HG03064 (cell line): ENCODE results near the gene BID.

Experiments
- ATAC-seq: cut with Tn5 transposase; IDR thresholded peaks from one replicate; pipeline ENCODE4 v1.9.1; 2021; ENCODE audit warnings: low read depth; ENCODE audit not compliant: unreplicated experiment

The BID gene

DNA sequence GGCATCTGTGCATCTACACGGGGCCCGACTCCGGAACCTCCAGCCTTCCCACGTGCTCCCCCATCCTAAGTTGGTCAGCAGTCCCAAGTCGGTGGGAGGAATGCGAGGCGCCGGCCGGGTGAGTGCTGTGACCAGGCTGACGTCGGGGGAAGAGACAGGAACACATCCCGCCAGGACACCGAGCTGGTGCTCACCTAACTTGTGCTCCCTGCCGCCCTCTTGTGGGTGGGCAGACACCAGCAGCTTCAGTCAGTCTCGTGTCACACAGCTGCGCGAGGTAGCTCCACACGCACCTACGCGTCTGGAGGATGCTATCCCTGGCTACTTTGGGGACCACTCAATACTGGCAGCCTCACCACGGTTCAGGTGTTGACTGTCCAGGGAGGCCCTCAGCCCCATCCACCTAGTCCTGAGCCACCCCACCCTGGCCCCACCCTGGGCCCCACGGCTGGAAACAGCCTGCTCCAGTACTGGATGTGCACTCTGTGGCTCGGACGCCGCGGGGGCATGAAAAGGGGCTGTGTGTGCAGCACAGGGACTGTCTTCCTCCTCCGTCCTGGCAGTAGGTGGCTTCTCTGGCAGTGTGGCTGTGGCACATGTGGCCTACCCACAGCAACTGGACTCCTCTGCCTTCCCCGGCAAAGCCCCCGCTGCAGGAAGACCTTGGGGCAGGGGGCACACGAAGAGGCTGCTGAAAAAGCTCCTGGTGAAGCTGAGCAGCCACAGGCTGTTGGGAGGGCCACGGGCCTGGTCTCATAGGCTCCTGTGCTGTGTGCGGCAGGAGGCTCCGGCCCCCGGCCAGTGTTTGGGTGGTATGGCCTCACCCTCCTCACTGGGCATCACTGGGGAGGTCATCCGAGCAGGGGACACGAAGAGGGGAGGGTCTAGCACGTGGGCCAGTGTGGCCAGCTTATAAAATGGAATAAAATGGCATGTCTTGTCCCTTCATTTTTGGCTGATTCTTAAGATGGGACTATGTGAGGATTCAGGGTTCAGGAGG, 11.2 kb upstream of the BID start:
- ATAC-seq: no peak

DNA sequence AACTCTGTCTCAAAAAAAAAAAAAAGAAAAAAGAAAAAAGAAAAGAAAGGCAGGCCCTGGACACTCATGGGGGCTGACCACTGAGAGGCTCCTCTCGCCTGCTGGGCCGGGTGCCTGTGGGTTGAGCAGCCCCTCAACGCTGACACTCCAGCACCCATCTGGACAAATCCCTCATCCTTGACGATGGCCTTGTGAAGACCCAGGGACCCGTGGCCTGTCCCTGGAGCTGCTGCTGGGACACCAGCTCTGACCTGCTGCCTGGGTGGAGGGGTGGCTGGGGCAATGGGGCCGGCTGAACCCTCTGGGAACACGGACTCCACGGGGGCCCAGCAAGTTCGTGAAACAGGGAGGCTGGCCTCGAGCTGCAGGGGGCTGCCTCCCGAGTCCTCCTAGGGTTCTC, 10.5 kb upstream of the BID start:
- no peak for ATAC-seq

DNA sequence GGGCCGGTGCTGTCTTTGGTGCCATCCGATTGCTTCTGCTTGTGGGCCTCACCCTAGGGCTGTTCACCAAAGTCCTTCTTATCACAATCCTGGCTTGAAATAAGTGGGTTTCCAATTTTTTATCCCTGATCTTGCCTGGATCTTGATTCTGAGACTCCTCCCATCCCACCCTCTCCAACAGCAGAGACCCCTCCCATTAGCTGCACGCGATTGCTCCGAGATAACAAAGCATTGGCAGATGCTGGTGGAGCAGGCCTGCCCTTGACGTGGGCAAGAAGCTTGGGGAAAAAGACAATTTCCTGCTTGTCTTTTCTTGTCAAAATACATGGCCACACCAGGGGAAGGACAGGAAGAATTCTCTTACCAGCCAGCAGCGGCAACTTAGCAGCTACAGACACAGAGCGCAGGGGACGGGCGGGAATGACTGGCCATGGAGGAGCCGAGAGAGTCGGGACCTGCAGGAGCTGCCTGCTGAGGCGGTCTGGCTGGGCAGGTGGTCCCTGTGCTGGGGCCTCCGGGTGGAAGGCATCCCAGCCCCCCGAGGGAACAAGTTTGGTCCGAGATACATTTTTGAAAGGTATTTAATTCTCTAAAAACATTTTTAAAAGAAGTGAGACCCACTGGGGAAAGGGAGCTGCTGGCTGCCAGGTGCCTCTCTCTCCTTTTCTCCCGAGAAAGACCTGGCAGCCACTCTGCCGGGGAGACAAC, 9.7 kb upstream of the BID start:
- no peak for ATAC-seq

DNA sequence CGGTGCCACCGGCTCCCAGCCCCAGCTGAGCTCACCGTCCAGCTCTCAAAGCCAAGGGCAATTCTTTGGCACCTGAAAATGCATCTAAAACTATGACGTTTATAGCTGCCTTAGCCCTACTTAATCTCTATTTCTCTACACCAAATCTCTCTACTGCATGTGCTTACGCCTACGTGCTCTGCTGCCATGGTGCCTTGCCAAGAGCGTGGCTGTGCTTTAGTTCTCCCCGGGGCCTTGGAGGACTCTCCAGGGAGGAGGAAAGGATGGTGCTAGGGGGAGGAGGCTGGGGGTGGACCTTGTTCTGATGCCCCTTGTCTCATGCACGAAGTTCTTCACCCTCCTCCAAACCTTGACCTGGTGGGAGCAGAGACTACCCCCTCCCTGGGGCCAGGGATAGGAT, 9.0 kb upstream of the BID start:
- no peak for ATAC-seq

DNA sequence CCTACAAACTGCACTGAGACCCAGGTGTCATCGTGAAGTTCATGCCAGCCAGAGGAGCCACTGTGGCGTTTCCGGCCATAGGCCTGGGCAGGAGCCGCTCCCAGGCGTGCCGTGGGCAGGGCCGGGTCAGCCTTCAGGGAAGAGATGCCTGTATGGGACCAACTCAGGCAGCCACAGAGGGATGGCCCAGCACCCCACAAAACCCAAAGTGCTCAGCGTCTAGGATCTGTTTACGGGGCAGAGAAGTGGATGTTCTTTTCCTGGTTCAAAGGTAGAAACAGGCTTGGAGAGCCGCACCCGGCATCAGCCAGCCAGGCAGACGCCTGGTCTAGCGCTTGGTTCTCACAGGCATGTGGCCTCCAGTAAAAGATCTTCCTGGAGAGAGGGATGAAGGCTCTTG, 8.4 kb upstream of the BID start:
- no peak for ATAC-seq

DNA sequence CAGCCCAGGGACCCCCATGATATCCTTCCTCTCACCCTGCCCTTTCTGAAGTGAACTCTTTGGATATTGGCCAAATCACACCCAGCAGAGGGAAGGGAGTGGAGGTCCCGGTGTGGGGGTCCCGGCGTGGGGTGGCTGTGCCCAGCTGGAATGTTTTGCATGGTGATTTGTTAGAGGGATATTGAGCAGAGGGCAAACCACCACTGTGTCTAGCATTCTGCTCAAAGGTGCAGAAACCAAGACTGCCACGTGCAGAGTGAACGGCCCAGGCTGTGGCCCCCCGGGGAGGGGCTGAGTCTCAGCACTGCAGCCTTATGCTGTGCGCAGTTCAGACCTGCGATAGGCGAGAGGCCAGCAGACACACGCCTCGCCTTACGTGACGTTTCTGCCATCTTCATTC, 7.9 kb upstream of the BID start:
- no peak for ATAC-seq

DNA sequence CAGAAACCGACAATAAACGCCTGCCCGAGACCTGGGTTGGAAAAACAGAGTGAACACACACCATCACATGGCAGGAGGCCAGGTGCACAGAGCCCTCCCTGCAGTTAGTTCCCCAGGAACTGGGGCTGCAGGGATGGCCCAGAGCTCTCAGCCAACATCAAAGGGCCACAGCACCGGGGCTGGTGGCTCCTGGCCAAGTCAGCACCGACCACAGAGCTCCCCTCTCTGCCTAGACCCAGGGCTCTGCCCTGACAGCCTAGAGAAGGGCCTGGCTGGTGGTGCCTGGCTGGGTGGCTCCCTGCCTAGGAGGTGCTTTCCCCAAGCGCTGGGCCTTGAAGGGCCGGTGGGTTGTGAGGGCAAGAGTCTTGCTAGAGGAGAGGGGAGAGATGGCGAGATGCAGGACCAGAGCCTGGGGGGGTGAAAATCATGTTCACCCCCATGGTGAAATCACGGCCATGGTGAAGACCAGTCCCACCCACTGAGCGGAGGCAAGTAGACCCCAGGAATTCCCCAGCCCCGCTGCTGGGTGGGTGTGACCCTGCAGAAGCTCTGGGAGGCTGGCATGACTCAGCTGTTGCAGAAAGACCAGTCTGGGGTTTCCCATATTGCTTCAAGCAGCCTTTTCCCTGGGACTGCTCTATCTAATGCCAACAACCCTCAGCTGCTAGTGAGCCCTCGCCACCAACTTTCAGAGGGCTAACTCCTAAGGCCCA, 7.2 kb upstream of the BID start:
- peak; percentile 32 for ATAC-seq

DNA sequence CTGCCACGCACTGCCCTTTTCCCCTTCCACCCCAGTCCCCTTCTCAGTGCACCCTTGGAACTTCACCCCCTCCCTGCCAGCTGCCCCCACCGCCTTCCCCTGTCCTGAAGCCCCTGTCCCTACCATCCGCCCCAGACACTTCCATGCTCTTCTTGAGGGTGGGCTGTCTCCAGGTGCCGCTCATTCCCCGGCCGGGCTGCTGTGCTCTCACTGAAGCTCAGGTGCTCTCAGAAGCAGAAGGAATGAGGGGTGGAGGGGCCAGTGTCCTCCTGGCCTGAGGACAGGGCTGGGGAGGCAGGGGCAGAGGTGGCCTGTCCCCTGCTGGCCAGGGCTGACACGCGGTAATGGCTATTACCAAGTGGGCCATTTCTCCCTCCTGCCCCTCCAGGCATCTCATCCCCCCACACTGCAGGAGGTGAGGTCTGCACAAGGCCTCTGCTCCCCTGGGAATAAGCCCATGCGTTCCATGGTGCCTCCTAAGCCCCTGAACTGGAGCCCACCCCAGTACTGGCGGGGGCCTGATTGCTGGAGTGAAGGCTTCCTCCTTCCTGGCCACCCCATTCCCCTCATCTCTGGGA, 6.6 kb upstream of the BID start:
- ATAC-seq: no peak

DNA sequence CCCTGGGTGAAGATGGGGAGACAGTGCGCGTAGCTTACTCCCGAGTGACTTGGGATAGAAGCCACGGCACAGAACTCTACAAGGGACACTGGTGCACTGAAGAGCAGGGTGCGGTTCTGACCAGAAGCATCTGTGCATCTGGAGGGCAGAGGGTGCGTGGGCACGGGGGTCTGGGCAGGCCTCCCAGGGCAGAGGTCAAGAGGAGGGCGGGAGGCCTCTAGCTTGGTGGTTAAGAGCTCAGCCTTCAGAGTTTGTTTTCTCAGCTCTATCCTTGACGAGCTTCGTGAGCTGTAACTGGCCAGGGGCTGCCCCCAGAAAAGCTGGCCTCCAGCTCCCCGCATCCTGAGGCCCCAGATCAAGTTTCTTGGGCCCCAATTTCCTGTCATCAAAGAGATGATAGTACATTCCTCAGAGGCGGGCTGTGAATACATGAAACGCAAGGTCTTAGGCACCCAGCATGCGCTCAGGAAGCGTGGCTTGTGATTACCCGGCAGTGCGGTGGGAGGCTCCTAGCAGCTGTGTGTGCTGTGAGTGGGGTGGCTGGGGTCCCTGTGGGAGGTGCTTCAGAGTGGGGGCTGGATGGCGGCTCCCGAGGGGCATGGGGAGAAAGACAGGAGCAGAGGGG, 6.0 kb upstream of the BID start:
- no peak for ATAC-seq

DNA sequence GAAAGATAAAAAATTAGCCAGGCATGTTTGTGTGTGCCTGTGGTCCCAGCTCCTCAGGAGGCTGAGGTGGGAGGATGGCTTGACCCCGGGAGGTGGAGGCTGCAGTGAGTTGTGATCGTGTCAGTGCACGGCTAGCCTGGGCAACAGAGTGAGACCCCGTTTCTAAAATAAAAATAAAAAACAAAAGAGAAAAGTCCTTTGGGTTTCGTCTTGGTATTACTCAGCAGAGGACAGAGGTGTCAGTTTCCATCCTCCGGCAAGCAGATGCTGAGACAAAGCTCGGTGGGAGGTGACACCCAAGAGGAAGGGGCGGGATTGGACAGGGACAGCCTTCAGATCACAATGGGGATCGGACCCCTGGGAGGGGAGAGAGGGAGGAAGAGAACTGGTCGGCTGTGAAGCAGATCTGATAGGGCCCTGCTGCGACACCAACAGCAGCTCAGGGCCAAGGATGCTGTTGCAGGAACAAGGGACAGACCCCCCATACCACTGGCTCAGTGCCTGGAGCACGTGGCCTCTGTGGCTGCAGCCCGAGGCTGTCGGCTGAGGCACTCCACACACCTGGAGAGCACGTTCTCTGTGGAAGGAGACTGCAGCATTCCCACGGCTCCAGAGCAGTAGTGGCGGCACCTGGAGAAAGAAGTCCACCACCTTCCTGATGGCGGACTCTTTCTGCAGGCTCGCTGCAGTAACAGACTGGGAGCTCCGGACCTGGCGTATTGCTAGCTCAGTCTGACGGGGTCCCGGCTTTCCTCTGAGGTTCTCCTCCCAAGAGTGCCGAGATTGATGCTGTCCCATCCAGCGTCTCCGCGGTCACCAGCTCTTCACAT, 5.2 kb upstream of the BID start:
- ATAC-seq: no peak

DNA sequence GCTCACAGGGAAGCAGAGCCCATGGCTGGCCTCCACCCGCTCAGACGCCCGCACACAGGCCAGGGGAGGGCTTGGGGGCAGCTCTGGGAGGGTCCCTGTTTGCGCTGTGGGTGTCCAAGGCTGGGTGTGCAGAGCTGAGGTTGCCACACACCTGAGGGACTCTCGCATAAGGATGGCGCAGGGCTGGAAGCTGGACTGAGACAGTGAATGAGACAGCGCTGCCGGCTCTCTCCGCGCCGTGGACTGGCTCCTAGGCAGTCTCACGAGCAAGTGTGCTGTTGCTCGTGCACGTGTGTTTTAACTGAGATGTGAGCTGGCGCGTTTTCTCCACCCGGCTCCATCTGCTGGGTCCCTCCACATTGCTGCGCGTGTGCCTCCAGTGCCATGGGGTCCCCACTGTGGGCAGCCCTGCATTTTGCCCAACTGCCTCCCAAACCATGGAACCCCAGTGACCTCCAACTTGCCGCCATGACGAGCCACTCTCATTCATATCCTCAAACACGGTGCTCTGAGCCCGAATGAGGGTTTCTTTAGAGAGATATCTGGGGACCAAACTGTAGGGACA, 4.2 kb upstream of the BID start:
- no peak for ATAC-seq

DNA sequence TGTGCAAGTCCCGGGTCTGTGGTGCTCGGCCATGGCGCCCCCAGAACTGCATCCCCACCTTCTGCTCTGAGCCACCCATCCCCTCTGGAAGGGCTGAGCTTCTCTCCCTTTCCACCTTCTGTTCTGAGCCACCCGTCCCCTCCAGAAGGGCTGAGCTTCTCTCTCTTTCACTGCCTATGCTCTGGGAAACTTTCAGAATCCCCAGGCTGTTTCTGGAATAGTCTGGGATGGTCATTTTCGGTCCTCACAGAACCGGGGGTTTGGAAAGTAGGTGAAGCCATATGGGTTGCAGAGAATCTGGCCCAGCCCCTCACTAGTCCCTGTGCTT, 3.4 kb upstream of the BID start:
- ATAC-seq: no peak

DNA sequence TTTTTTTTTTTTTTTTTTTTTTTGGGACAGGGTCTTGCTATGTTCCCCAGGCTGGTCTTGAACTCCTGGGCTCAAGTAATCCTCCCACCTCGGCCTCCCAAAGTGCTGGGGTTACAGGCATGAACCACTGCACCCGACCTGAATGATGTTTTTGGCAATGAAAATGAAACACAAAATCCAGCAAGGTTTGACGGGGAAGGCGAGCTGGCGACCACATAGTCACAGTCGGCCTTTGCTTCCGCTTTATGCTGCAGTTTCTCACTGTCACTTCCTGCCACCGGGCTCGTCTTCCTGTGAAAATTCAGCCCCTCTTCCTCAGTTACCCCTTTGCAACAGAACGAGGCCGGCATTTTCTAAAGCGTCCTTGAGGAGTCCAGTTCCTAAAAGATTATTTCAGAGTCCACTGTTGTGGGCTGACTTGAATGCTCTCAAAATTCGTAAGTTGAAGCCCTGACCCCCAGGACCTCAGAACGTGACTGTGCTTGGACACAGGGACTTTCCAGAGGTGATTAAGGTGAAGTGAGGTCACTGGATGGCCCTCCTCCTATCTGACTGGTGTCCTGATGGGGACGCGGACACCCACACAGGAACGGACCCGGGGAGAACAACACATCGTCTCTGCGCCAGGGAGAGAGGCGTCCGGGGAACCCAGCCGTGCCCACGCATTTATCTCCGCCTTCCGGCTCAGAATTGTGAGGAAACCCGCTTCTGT, 2.9 kb upstream of the BID start:
- ATAC-seq: no peak

DNA sequence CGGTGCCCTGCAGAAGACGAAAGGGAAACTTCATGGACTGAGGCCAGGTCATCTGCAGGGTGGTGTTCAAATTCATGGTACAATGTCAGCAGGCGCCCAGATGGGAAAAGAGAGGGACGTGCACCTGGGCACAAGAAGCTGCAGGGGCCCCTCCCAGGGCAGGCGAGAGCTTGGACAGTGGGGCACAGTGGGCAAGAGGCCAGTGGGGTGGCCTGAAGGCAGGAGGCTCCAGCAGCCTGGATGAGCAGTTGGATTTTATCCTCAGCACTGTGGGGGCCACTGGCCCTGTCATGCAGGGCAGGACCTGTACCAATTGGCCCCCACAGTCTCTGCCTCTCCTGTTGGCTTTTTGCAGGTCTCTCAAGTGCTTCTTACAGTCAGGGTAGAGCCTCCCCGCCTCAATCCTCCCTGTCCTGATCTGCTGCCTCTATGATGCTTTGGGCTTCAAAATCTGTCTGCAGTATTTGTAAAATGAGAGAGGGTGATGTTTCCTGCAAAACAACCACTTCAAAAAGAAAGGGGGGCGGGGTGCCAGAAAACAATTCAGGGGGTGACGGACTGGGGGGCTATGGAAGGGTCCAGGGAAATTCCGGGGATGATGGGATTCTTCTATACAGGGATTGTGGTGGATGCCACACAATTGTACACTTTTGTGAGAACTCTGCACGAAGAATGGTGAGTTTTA, 1.7 kb upstream of the BID start:
- ATAC-seq: no peak

DNA sequence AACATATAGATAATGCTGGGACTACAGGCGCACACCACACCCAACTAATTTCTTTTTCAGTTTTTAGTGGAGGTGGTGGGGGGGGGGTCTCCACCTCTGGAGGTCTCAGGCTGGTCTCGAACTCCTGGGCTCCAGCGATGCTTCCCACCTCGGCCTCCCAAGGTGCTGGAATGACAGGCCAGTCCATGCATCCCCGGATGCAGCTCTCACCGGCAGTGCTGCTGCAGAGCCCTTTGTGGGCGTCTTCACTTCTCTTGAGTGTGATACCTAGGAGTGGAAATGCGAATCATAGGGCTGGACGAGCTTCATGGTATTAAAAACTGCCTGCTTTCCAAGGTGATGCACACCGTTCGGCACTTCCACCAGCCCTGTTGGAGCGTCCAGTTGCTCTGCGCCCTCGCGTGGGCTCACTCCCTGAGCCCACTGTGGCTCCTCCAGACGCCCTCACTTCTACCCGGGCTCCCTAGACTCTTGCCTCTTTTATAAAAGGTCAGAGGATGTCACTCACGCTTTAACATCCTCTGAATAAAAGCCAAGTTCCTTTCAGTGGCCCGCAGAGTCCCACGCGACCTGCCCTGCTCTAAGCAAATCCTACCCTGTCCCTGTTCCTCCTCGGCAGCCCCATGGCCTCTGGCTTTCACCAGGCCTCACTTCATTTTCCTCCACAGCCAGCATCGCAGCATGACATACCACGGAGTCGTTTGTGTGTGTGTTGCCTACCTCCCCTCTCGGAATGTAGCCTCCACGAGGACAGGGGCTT, 837 bp upstream of the BID start:
- ATAC-seq: no peak

DNA sequence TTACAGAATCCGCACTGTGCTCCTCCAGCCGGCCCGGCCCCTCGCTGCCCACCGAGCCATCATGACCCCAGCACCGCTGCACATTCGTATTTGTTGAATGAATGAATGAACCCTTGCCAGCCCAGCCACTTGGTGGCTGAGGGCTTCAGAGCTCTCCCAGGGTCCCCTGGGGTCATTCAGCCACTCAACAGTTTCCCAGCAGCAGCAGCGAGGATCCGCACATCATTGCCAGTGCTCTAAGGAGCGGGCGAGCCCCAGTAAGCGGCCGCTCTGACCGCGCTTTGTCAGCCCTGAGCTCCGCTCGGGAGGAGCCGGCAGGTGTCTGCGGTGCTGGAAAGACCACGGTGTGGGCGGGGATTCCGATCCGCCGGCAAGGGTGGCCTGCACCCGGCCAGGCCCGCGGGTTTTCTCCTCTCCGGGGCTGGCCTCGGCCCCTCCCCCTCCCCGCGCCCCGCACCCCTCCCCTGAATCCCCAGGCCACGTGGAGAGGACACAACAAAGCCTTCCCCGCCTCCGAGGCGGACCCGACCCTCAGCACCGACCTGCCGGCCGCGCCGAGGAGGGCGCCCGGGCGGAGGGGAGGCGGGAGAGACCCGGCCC, 563 bp downstream of the BID start:
- no peak for ATAC-seq

DNA sequence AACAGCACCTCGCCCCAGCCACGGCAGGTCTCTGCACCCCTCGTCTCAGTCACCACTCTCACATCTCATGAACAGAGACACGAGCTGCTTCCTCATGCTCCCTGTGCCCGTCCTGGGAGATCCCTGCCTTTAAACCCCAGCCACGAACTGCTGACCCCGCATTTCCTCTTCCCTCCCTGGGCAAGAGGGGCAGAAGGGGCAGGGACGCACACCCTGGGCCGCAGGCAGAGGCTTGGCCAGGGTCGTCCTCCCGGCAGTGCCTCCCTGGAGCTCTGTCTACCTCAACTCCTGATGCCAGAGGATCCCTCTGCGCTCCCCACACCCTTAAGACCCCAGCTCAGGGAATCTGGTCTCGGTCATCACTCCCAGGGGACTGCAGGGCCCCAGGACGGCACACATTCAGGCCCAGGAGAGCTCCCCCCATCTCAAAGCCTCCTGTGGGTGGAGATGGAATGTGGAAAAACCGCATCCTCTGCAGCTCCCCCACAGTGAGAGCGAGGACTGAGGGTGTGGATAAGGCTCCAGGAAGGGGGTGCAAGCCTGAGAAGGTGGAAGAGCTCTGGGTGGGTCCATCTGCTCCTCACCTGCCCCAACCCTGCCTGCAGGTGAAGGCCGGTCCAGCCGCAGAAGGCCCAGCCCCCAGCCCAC, 1.2 kb downstream of the BID start:
- no peak for ATAC-seq
